ENCODE results near the gene KDM4B. TPM values are rescaled to one million over a fixed set of nuclear protein-coding genes. Genes with fewer than 3 reads are reported as not detected.
"Not testable (repeated sequence)": the region's sequence is repeated elsewhere in the genome, so short reads cannot be mapped to it uniquely, and the experiment has no call there.

KDM4B gene
- total RNA-seq, 1 donor from 2014 or later: 12.3 TPM

GRCh38 chr19:4967738-4968461 is 1.0 kb upstream of the KDM4B start:
- DNase-seq (ENCODE audit: low read depth in 2 of 2): no peak

- DNase-seq (ENCODE audit: low read depth in 2 of 2): no peak
These were observed 419 bp downstream of the KDM4B start for GRCh38 chr19:4969292-4969771.

- DNase-seq (ENCODE audit: low read depth in 2 of 2): peak in 1 of 2 donors; percentile 26
These were observed 1.0 kb downstream of the KDM4B start for GRCh38 chr19:4969772-4970531.

- peak in 1 of 2 donors; percentile 23 for DNase-seq (ENCODE audit: low read depth in 2 of 2)
These were observed 1.9 kb downstream of the KDM4B start for GRCh38 chr19:4970558-4971423.

GRCh38 chr19:4971424-4971793 is 2.5 kb downstream of the KDM4B start:
- DNase-seq (ENCODE audit: low read depth in 2 of 2): peak in 1 of 2 donors; percentile 31

GRCh38 chr19:4971816-4972495 is 3.0 kb downstream of the KDM4B start:
- no peak for DNase-seq (ENCODE audit: low read depth in 2 of 2)

GRCh38 chr19:4972509-4973230 is 3.8 kb downstream of the KDM4B start:
- DNase-seq (ENCODE audit: low read depth in 2 of 2): peak in 1 of 2 donors; percentile 52

GRCh38 chr19:4974880-4975469 is 6.1 kb downstream of the KDM4B start:
- DNase-seq (ENCODE audit: low read depth in 2 of 2): no peak

GRCh38 chr19:4975601-4976000 is 6.7 kb downstream of the KDM4B start:
- DNase-seq (ENCODE audit: low read depth in 2 of 2): not testable (repeated sequence)

GRCh38 chr19:4976401-4977298 is 7.7 kb downstream of the KDM4B start:
- peak in 1 of 2 donors; percentile 96 for DNase-seq (ENCODE audit: low read depth in 2 of 2)

- peak in 1 of 2 donors; percentile 66 for DNase-seq (ENCODE audit: low read depth in 2 of 2)
These were observed 8.6 kb downstream of the KDM4B start for GRCh38 chr19:4977299-4978174.

- no peak for DNase-seq (ENCODE audit: low read depth in 2 of 2)
These were observed 10.4 kb downstream of the KDM4B start for GRCh38 chr19:4979211-4979807.

- DNase-seq (ENCODE audit: low read depth in 2 of 2): no peak
These were observed 11.2 kb downstream of the KDM4B start for GRCh38 chr19:4980067-4980466.

- no peak for DNase-seq (ENCODE audit: low read depth in 2 of 2)
These were observed 12.1 kb downstream of the KDM4B start for GRCh38 chr19:4980838-4981680.

- no peak for DNase-seq (ENCODE audit: low read depth in 2 of 2)
These were observed 12.7 kb downstream of the KDM4B start for GRCh38 chr19:4981681-4981958.

GRCh38 chr19:4983346-4984105 is 14.6 kb downstream of the KDM4B start:
- DNase-seq (ENCODE audit: low read depth in 2 of 2): peak in 1 of 2 donors; percentile 47

All from lung microvascular endothelial cell (primary cell).